ENCODE measurements around the gene AZGP1.
"Not testable (repeated sequence)": the region's sequence is repeated elsewhere in the genome, so short reads cannot be mapped to it uniquely, and the experiment has no call there.

Gene AZGP1

GRCh38 chr7:99975782-99976521 is at the start of gene AZGP1:
AZGP1 (minus strand) TSS chr7:99976031; CDS start chr7:99976020, 11 bp downstream.
- intact Hi-C loops (cut with DNase I) = no loop called here
- peak in 33 of 42 donors; percentile 10 to 88 (median 45) for DNase-seq

- intact Hi-C loops (cut with DNase I) = no loop called here
- DNase-seq = no peak
Observed at GRCh38 chr7:100024020-100024619, 48.3 kb upstream of the AZGP1 start.

DNA sequence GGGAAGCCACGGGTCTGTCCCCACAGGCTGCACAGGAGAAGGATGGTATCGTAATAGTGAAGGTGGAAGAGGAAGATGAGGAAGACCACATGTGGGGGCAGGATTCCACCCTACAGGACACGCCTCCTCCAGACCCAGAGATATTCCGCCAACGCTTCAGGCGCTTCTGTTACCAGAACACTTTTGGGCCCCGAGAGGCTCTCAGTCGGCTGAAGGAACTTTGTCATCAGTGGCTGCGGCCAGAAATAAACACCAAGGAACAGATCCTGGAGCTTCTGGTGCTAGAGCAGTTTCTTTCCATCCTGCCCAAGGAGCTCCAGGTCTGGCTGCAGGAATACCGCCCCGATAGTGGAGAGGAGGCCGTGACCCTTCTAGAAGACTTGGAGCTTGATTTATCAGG is 47.7 kb upstream of the AZGP1 start:
- intact Hi-C loops (cut with DNase I) = no loop called here
- DNase-seq = peak in 1 of 42 donors; percentile 13

DNA sequence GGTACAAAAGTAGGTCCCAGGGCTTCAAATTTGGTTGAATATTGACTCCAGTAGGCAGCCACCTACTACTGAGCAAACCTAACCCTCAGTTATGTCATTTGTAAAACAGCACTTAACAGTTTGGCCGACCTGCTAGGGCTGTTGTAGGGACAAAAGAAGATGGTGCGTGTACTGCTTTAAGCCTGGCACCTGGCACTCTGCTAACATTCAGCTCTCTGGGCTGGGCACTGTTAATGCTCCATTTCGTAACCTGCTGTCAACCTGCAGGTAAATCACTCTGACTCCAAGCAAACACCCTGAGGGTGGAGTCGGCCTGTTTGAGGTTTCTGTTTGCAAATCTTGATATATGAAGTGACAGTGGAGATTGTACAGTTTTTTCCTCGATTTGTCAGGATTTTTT is 46.8 kb upstream of the AZGP1 start:
- DNase-seq = peak in 1 of 42 donors; percentile 6
- intact Hi-C loops (cut with DNase I) = no loop called here

DNA sequence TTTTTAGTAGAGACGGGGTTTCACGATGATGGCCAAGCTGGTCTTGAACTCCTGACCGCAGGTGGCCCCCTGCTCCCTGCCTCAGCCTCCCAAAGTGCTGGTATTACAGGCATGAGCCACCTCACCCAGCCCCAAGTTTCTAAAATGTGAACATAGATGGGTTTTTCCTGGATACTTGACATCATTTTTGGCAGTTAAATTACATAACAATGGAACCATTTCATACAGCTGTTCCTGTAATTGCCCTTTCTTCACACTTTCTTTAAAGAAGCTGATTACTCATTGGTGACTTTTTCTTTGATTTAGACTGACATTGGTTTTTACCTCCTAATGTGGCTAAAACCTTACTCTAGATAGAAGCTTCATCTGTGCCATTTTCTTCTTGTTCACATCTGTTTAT is 45.5 kb upstream of the AZGP1 start:
- DNase-seq = peak in 1 of 42 donors; percentile 10
- intact Hi-C loops (cut with DNase I) = no loop called here

DNA sequence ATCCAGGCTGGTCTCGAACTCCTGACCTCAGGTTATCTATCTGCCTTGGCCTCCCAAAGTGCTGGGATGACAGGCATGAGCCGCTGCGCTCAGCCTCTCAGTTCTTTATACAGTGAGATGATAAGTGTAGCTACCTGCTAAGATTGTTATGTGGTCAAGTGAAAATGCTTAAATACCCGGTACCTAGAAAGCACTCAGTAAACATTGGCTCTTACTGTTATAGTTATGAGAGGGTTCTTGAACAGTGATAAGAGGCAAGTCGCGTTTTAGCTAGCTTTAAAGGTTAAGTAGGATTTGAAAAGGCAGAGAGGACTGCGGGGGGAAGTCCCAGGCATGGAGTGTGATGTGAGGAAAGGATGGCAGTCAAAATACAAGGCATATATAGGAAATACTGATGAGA is 44.1 kb upstream of the AZGP1 start:
- peak in 1 of 42 donors; percentile 45 for DNase-seq
- intact Hi-C loops (cut with DNase I) = no loop called here

GRCh38 chr7:100017875-100018274 is 42.0 kb upstream of the AZGP1 start:
- intact Hi-C loops (cut with DNase I) = no loop called here

GRCh38 chr7:100017300-100017699 is 41.5 kb upstream of the AZGP1 start:
- intact Hi-C loops (cut with DNase I) = no loop called here
- peak in 3 of 42 donors; percentile 15 to 35 (median 21) for DNase-seq

More at GRCh38 chr7:100017875-100018274, 42.0 kb upstream of the AZGP1 start:
- DNase-seq = no peak

GRCh38 chr7:100016215-100016901 is 40.5 kb upstream of the AZGP1 start:
- peak in 39 of 42 donors; percentile 24 to 89 (median 65) for DNase-seq
- intact Hi-C loops (cut with DNase I) = no loop called here

GRCh38 chr7:100015232-100016214 is 39.7 kb upstream of the AZGP1 start, which contains the start of gene ZKSCAN1:
ZKSCAN1 (plus strand) TSS chr7:100015596; CDS start chr7:100023507, 7,911 bp downstream.
- intact Hi-C loops (cut with DNase I) = no loop called here
- peak; percentile 78 to 96 (median 90) for DNase-seq

GRCh38 chr7:100013328-100013676 is 37.5 kb upstream of the AZGP1 start:
- intact Hi-C loops (cut with DNase I) = no loop called here
- DNase-seq = no peak

DNA sequence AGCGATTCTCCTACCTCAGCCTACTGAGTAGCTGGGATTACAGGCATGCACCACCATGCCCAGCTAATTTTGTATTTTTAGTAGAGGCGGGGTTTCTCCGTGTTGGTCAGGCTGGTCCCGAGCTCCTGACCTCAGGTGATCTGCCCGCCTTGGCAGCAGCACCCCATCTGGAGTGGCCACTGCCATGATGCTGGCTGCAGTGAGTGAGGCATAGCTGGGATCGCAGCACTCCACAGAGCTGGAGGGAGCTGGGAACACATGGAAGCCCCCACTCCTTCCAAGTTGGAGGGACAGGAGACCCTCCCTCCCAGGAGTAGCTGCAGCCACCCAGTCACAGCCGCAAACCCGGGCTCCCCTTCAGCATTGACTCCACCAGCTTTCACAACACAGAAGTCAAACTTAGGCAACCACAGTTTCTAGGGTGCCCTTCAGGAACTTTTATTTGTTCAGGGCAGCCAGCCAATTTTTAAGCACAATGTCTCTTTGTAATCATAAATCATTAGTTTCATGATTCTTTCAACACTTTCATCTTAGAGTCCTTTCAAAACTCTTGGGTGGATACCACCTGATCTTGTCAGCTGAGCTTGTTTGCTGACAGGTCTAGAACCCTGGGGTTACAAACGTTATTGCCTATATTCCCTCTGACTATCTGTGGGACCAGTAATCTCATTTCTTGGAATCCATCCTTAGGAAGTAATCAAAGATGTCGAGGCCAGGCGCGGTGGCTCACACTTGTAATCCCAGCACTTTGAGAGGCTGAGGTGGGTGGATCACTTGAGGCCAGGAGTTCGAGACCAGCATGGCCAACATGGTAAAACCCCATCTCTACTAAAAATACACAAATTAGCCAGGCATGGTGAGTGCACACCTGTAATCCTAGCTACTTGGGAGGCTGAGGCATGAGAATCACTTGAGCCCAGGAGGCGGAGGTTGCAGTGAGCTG is 36.8 kb upstream of the AZGP1 start:
- DNase-seq; intact Hi-C loops (cut with DNase I): not testable (repeated sequence)

DNA sequence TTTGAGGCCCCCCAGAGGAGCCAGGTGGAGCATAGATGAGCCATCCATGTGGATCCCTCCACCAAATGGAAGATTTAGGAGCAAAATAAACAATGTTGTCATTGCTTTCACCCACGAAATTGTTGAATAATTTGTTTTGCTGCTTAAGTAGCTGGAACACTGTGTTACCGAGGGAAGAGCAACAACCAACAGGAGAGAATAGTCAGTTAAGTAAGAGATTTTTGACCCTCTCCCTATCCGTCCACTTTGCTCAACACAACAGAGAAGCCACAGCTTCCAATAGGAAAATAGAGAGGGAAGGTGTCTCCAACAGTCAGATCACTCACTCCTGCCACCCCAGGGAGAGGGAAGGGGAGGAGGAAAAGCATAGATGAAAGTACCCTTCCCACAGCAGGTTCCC is 35.7 kb upstream of the AZGP1 start:
- no peak for DNase-seq
- intact Hi-C loops (cut with DNase I) = no loop called here

DNA sequence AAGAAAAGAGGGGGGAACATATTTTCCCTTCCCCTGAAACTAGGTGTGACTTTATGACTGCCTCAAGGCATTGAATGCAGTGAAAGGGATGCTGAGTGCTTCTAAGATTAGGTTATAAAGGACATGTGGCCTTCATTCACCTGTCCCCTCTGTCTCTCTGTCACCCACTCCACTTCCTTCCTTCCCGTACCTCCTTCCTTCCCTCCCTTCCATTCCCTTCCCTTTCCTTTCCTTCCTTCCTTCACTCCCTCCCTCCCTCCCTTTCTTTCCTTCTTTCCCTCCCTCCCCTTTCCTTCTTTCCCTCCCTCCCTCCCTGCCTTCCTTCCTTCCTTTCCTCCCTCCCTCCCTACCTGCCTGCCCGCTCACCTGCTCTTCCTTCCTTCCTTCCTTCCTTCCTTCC is 35.1 kb upstream of the AZGP1 start:
- intact Hi-C loops (cut with DNase I) = no loop called here
- no peak for DNase-seq

DNA sequence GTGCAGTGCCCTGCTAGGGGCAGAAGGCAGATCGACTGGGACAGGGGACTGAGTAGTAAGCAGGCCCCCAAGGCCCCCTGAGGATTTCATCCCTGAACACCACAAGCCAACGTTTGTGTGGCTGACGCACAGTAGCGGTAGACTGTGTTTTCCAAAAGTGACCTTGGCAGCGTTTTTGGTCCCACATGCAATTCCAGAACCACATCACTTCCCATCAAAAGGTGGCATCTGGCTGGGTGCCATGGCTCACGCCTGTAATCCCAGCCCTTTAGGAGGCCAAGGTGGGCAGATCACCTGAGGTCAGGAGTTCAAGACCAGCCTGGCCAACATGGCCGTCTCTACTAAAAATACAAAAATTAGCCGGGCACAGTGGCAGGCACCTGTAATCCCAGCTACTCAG is 34.1 kb upstream of the AZGP1 start:
- intact Hi-C loops (cut with DNase I); DNase-seq: not testable (repeated sequence)

GRCh38 chr7:100008525-100008924 is 32.7 kb upstream of the AZGP1 start:
- no peak for DNase-seq
- intact Hi-C loops (cut with DNase I) = no loop called here

GRCh38 chr7:100007887-100008286 is 32.1 kb upstream of the AZGP1 start:
- intact Hi-C loops (cut with DNase I) = no loop called here
- DNase-seq = no peak
